Common myeloid progenitor, CD34-positive (primary cell): ENCODE measurements around the gene TPP1.

ENCODE experiments used
- CTCF ChIA-PET: fragments of 350-600 bp; sonication (Branson Sonifier 250); formaldehyde crosslinking; loops from one replicate; lab custom pipeline; 2021; ENCODE audit warnings: antibody characterized with exemption; lab: Charles Lee
- POLR2A ChIA-PET: fragments of 350-600 bp; sonication (Branson Sonifier 250); formaldehyde crosslinking; loops from one replicate; lab custom pipeline; 2021; ENCODE audit warnings: antibody characterized with exemption; lab: Charles Lee
- DNase-seq, 3 donors: peaks; one replicate each; pipeline versions ENCODE4 v3.0.0 to v3.0.0-alpha.2; 2013
- H3K27ac ChIP-seq, 2 experiments: 1 replicate in 1 of 2; 2 replicates in 1 of 2; pipeline ENCODE4 v1.7.0; 2013; ENCODE audit warnings: inconsistent platforms in 2 of 2, low read length in 2 of 2, mild to moderate bottlenecking in 2 of 2, low read depth in 1 of 2, moderate library complexity in 1 of 2; ENCODE audit not compliant: severe bottlenecking in 2 of 2, insufficient read depth in 1 of 2, poor library complexity in 1 of 2
- H3K27me3 ChIP-seq, 5 experiments: replicated peaks in 2 of 5; 1 replicate in 3 of 5; 2 replicates in 2 of 5; pipeline versions ENCODE4 v1.6.1 to v1.7.0; 2013; ENCODE audit warnings: low read length in 4 of 5, mild to moderate bottlenecking in 2 of 5, moderate library complexity in 2 of 5, inconsistent platforms in 1 of 5; ENCODE audit not compliant: insufficient read depth in 5 of 5, control insufficient read depth in 4 of 5
- H3K36me3 ChIP-seq, 4 experiments: 1 replicate in 2 of 4; 2 replicates in 2 of 4; pipeline versions ENCODE4 v1.6.1 to v1.7.0; 2013; ENCODE audit warnings: low read length in 3 of 4, control low read depth in 1 of 4, mild to moderate bottlenecking in 1 of 4; ENCODE audit not compliant: control insufficient read depth in 4 of 4, insufficient read depth in 4 of 4
- H3K4me1 ChIP-seq, 4 experiments: 1 replicate in 3 of 4; 2 replicates in 1 of 4; pipeline versions ENCODE4 v1.6.1 to v1.7.1; 2013; ENCODE audit warnings: low read length in 3 of 4, mild to moderate bottlenecking in 3 of 4, control low read depth in 1 of 4, inconsistent platforms in 1 of 4, moderate library complexity in 1 of 4; ENCODE audit not compliant: control insufficient read depth in 4 of 4, insufficient read depth in 4 of 4; ENCODE audit errors: control extremely low read depth in 1 of 4
- H3K4me3 ChIP-seq, 7 experiments: 1 replicate in 4 of 7; 2 replicates in 3 of 7; pipeline versions ENCODE4 v1.5.1 to v1.7.0; 2013; ENCODE audit warnings: mild to moderate bottlenecking in 7 of 7, low read length in 6 of 7, moderate library complexity in 6 of 7, inconsistent platforms in 2 of 7, low read depth in 2 of 7, control low read depth in 1 of 7; ENCODE audit not compliant: insufficient read depth in 4 of 7, control insufficient read depth in 1 of 7; ENCODE audit errors: extremely low read depth in 1 of 7
- H3K9me3 ChIP-seq, 5 experiments: 1 replicate in 4 of 5; 2 replicates in 1 of 5; pipeline versions ENCODE4 v1.6.1 to v1.7.1; 2013; ENCODE audit warnings: low read length in 4 of 5, mild to moderate bottlenecking in 2 of 5, inconsistent platforms in 1 of 5, low read depth in 1 of 5, moderate library complexity in 1 of 5; ENCODE audit not compliant: control insufficient read depth in 4 of 5, insufficient read depth in 2 of 5; ENCODE audit errors: control extremely low read depth in 1 of 5
- WGBS: methylation state at CpG from one replicate; pipeline ENCODE4 v1.1.5; 2013; ENCODE audit not compliant: insufficient coverage; 5-methylcytosine and 5-hydroxymethylcytosine counted together

The TPP1 gene

GRCh38 chr11:6654281-6655019 is 35.2 kb upstream of the TPP1 start:
- no peak for DNase-seq
- Histone ChIP-seq H3K27me3 (peaks cover 0 to 19% (median 8%) of the 10 kb centered on the region in 5 experiments), H3K4me1 (peaks cover 0 to 13% (median 8%) of the 10 kb centered on the region in 4 experiments), H3K9me3 (no peaks in the 10 kb centered on the region), H3K27ac (no peak overlapping the region), H3K36me3 (no peaks in the 10 kb centered on the region), H3K4me3 (peak overlapping the region in 5 of 7 experiments; percentile 39 to 83 (median 61))
- POLR2A ChIA-PET, result no interaction called here
- 89% methylated on average over 8 of the region's 9 CpGs for WGBS
- CTCF ChIA-PET, result interaction anchor here (1.3 to 2.1 kb wide), 3 partner anchors 13 to 36 kb away, joined by 4 to 9 read pairs (median 6); partner anchors contain the start of genes MRPL17 and TPP1

- H3K4me1 ChIP-seq, result peaks cover 0 to 13% (median 8%) of the 10 kb centered on the region in 4 experiments
- 100% methylated on average over 2 of the region's 2 CpGs for WGBS
- no peaks in the 10 kb centered on the region for H3K36me3 ChIP-seq
- peaks cover 0 to 19% (median 8%) of the 10 kb centered on the region in 5 experiments for H3K27me3 ChIP-seq
- no peaks in the 10 kb centered on the region for H3K9me3 ChIP-seq
- POLR2A ChIA-PET, result no interaction called here
- no peak overlapping the region for H3K27ac ChIP-seq
- no peak overlapping the region for H3K4me3 ChIP-seq
- CTCF ChIA-PET, result interaction anchor here (1.3 to 2.1 kb wide), 3 partner anchors 14 to 35 kb away, joined by 4 to 9 read pairs (median 6); partner anchors contain the start of genes MRPL17 and TPP1
- no peak for DNase-seq
Measured at GRCh38 chr11:6653656-6654055, 34.4 kb upstream of the TPP1 start.

- ChIA-PET POLR2A (no interaction called here), CTCF (interaction anchor here (1.5 to 2.1 kb wide), 2 partner anchors 15 to 29 kb away, joined by 3 to 6 read pairs; no protein-coding TSS in a partner anchor)
- peaks cover 0 to 19% (median 8%) of the 10 kb centered on the region in 5 experiments for H3K27me3 ChIP-seq
Measured at GRCh38 chr11:6653097-6653496, 33.9 kb upstream of the TPP1 start.

GRCh38 chr11:6652182-6652581 is 33.0 kb upstream of the TPP1 start:
- WGBS, result 61% methylated on average over 3 of the region's 3 CpGs
- H3K27ac ChIP-seq, result no peak overlapping the region
- no peak for DNase-seq
- ChIA-PET POLR2A (no interaction called here), CTCF (interaction anchor here (0.9 to 2.1 kb wide), 5 partner anchors 11 to 34 kb away, joined by 3 to 6 read pairs (median 5); no protein-coding TSS in a partner anchor)
- peaks cover 2 to 21% (median 18%) of the 10 kb centered on the region in 4 experiments for H3K4me1 ChIP-seq
- no peaks in the 10 kb centered on the region for H3K9me3 ChIP-seq
- no peak overlapping the region for H3K4me3 ChIP-seq
- peaks cover 0 to 18% (median 8%) of the 10 kb centered on the region in 5 experiments for H3K27me3 ChIP-seq
- no peaks in the 10 kb centered on the region for H3K36me3 ChIP-seq

More at GRCh38 chr11:6653097-6653496, 33.9 kb upstream of the TPP1 start:
- WGBS, result 100% methylated on average over 1 of the region's 1 CpG
- Histone ChIP-seq H3K36me3 (no peaks in the 10 kb centered on the region), H3K27ac (no peak overlapping the region), H3K4me1 (peaks cover 0 to 13% (median 10%) of the 10 kb centered on the region in 4 experiments), H3K4me3 (no peak overlapping the region), H3K9me3 (no peaks in the 10 kb centered on the region)
- DNase-seq, result no peak

GRCh38 chr11:6650980-6651379 is 31.8 kb upstream of the TPP1 start:
- H3K36me3 ChIP-seq, result no peaks in the 10 kb centered on the region
- DNase-seq, result no peak
- H3K4me3 ChIP-seq, result no peak overlapping the region
- H3K9me3 ChIP-seq, result no peaks in the 10 kb centered on the region
- peaks cover 2 to 31% (median 27%) of the 10 kb centered on the region in 4 experiments for H3K4me1 ChIP-seq
- CTCF ChIA-PET, result interaction anchor here (1.3 to 2.0 kb wide), 2 partner anchors 10 to 21 kb away, joined by 5 read pairs; no protein-coding TSS in a partner anchor
- 94% methylated on average over 5 of the region's 6 CpGs for WGBS
- POLR2A ChIA-PET, result no interaction called here
- H3K27me3 ChIP-seq, result peaks cover 0 to 7% (median 4%) of the 10 kb centered on the region in 5 experiments
- H3K27ac ChIP-seq, result no peak overlapping the region

- CTCF ChIA-PET, result interaction anchor here (1.0 to 2.2 kb wide), 3 partner anchors 25 to 45 kb away, joined by 3 to 8 read pairs (median 5); partner anchors contain the start of gene TPP1
- no peak overlapping the region for H3K27ac ChIP-seq
- DNase-seq, result no peak
- H3K9me3 ChIP-seq, result no peaks in the 10 kb centered on the region
- no peak overlapping the region for H3K4me3 ChIP-seq
- peaks cover 2 to 33% (median 25%) of the 10 kb centered on the region in 4 experiments for H3K4me1 ChIP-seq
- peaks cover 0 to 6% (median 4%) of the 10 kb centered on the region in 5 experiments for H3K27me3 ChIP-seq
- H3K36me3 ChIP-seq, result no peaks in the 10 kb centered on the region
- POLR2A ChIA-PET, result no interaction called here
Measured at GRCh38 chr11:6650104-6650503, 30.9 kb upstream of the TPP1 start.
